ENCODE data around the gene LNX2.

DNA sequence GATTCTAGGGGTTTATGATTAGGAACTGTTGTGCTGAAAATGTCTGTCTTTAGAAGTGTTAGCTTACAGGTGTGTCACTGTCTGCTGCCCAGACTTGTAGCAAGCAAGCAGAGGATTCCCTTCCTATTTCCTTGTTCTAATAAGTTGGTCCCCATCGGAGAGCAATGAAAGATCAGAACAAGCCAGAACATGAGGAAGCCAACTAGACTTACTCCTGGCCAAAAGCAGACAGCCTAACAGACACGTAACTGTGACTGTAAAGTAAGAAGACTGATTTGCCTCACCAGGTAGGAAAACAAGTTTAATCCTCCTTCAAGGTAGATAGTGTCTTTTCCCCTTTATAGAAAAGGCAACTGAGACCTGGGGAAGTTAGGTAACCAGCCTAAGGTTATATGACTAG lies 13.9 kb upstream of the LNX2 start:
- TF ChIP-seq, protein P1, sequence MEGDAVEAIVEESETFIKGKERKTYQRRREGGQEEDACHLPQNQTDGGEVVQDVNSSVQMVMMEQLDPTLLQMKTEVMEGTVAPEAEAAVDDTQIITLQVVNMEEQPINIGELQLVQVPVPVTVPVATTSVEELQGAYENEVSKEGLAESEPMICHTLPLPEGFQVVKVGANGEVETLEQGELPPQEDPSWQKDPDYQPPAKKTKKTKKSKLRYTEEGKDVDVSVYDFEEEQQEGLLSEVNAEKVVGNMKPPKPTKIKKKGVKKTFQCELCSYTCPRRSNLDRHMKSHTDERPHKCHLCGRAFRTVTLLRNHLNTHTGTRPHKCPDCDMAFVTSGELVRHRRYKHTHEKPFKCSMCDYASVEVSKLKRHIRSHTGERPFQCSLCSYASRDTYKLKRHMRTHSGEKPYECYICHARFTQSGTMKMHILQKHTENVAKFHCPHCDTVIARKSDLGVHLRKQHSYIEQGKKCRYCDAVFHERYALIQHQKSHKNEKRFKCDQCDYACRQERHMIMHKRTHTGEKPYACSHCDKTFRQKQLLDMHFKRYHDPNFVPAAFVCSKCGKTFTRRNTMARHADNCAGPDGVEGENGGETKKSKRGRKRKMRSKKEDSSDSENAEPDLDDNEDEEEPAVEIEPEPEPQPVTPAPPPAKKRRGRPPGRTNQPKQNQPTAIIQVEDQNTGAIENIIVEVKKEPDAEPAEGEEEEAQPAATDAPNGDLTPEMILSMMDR (conservative IDR thresholded peaks at IDR 0.05; ENCODE audit: low read length) = no peak
- TF ChIP-seq EZH2phosphoT487 (IDR thresholded peaks at IDR 0.05; ENCODE audit: borderline replicate concordance, low read depth, low read length) = no peak

Measured in OCI-LY7 (cell line).